Germinal center (tissue), 1 donor: ENCODE results near the gene DAB2IP.
"Not testable (repeated sequence)": the region's sequence is repeated elsewhere in the genome, so short reads cannot be mapped to it uniquely, and the experiment has no call there.

Experiments
- DNase-seq: peaks from one replicate; pipeline ENCODE4 v3.0.0; 2012; ENCODE audit warnings: mixed read lengths, low spot score

DAB2IP gene

DNA sequence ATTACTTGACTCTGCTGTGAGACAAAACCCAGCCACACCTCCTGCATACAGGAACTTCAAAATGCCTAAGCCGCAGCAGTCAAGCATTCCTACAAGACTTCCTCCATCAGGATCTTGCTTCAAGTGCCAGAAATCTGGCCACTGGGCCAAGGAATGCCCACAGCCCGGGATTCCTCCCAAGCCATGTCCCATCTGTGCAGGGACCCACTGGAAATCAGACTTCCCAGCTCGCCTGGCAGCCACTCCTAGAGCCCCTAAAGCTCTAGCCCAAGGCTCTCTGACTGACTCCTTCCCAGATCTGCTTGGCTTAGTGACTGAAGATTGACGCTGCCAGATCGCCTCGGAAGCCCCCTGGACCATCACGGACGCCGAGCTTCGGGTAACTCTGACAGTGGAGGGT, 141.0 kb downstream of the DAB2IP start:
- not testable (repeated sequence) for DNase-seq

- not testable (repeated sequence) for DNase-seq
Observed at GRCh38 chr9:121794334-121794733, 142.9 kb downstream of the DAB2IP start.

DNA sequence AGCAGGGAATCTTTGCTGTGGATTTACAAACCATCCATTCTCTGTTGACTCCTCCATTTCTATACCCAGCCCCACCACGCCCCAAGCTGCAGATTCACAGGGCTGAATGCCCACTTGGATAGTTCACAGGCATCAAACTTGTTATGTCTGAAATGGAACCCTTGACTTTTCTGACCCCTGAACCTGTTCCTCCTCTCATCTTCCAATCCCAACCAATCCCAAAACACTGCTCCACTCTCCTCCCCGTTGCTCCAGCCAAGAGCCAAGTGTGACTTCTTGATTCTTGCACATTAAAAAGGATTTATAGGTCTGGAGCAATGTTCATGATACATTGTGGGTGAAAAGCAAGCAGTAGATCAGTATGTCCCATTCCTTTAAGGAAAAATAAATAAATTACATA, 145.6 kb downstream of the DAB2IP start:
- no peak for DNase-seq

- DNase-seq = no peak
Observed at GRCh38 chr9:121798941-121799340, 147.5 kb downstream of the DAB2IP start.

- DNase-seq = no peak
Observed at GRCh38 chr9:121800376-121800775, 148.9 kb downstream of the DAB2IP start.

DNA sequence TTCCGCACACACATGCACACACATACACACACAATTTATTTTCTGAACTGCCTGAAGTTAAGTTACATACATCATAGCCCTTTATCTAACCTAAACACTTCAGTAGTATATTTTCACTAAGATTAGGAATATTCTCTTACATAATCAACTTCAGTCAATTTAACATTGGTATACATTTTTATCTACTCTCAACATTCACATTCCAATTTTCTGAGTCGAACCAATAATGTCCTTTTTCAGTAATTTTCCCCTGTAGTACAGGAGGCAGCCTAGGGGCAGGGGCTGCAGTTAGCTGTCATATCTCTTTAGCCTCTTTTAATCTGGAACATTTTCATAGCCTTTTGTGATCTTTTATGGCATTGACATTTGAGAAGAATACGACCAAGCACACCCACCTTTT, 150.1 kb downstream of the DAB2IP start:
- DNase-seq = no peak

- DNase-seq = no peak
Observed at GRCh38 chr9:121802753-121803152, 151.3 kb downstream of the DAB2IP start.

GRCh38 chr9:121807069-121807822, 155.8 kb downstream of the DAB2IP start:
- DNase-seq = no peak

DNA sequence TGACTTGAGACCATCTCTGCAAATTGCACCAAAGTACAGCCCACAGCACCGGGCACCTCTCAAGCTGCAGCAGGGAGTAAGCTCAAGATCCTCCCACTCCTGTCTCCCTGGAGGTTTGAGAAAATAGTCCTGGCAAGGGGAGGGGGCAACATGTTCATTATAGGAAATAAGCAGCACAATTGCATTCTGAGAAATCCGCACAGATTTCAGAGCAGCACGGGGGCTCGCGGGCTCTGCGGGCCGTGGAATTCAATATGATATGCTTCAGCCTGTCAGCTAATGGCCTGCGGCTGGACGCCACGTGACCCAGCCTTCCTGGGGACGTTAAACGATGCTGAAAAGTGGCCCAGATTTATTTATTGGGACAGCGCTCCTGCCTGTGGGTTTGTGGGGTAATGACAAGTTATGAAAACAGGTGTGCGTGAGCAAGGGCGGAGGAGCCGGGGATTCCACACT, 156.4 kb downstream of the DAB2IP start:
- no peak for DNase-seq

GRCh38 chr9:121808781-121809180, 157.3 kb downstream of the DAB2IP start:
- DNase-seq = no peak

GRCh38 chr9:121809356-121810050, 158.1 kb downstream of the DAB2IP start:
- DNase-seq = no peak

DNA sequence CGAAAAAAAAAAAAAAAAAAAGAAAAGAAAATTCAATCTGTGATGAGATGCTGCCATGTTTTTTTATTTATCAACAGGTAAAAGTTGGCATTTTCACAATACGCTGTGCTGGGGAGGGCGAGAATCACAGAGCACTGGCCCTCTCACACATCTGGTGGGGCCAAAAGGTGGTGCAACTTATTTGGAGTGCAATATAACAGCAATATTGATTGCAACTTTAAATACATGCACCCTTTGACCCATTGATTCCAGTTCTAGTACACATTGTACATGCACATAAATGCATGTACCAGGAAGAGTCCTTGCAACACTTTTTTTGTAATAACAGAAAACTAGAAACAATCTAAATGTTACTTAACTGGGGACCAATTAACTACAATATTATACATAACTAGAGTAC, 159.1 kb downstream of the DAB2IP start:
- DNase-seq = no peak

- no peak for DNase-seq
Observed at GRCh38 chr9:121811140-121811539, 159.7 kb downstream of the DAB2IP start.

- DNase-seq = no peak
Observed at GRCh38 chr9:121811751-121812150, 160.3 kb downstream of the DAB2IP start.

GRCh38 chr9:121812159-121812735, 160.8 kb downstream of the DAB2IP start:
- DNase-seq = no peak

GRCh38 chr9:121813519-121814210, 162.2 kb downstream of the DAB2IP start:
- no peak for DNase-seq

DNA sequence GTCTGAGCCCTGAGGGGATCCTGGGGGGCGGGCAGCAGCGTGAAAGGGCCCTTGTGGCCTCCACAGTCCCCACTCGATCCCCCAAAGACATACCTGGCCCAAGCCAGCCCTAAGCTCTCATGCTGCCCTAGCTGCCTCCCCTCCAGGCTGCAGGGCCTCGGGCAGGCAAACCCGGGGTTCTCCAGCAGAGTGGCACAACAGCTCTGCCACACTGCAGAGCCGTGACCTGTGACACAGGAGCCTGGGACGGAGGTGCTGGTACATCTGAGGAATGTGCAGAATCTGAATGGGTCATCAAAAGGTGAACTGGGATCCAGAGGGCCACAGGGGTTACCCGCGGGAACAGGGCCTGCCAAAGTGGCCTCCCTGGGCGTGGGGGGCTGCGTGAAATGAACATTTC, 163.2 kb downstream of the DAB2IP start:
- DNase-seq = no peak

- no peak for DNase-seq
Observed at GRCh38 chr9:121815084-121815483, 163.7 kb downstream of the DAB2IP start.

DNA sequence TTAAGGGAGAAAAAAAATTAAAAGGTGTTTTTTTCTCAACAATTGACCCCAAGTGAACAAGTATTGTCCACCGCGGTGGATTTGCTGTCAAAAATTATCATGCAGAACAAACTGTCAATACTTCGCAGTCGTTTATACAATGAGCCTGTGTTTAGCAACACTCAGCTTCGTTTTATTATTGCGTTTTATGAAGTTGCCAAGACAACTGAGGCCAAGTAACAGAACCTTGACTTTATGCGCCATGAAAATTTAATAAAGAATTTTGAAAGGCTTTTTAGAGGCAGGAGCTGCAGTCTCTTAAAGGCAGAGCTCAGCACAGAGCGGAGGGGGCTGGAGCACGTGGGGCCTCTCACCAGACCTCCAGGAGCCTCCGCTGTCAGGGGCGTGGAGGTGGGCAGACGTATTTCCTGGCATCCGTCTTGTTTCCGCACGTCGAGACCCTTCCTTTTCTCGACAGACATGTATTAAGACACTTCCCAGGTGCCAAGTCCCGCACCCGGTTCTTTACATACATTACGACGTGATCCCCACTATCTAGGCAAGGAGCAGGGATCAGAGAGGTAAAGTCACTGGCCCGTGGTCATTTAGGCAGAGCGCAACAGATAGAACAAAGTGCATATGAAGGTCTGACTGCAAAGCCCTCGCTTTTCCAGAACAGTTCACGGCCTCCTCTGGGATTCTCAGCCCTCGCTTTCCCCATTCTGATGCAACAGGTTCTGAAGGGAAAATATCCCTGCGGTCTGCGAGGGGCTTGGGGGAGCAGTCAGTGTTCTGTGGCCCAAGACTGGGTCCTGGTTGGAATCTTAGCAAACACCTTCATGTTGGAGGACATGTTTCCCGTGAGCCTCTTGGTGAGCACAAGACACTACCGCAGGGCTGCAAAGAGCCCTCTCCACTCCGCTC, 164.4 kb downstream of the DAB2IP start:
- no peak for DNase-seq

DNA sequence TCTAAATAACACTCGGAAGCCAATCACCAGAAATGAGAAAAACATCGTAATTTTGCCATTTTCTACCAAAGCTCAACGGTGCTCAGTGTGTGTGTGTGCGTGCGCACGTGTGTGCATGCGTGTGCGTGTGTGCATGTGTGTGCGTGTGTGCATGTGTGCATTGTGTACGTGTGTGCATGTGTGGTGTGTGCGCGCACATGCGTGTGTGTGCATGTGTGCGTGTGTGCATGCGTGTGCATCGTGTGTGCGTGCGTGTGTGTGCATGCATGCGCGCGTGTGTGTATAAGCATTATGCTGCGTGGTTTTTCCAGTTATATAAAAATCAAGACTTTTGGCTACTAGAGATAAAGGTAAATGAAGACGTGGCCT, 165.0 kb downstream of the DAB2IP start:
- no peak for DNase-seq

- no peak for DNase-seq
Observed at GRCh38 chr9:121816845-121817450, 165.5 kb downstream of the DAB2IP start.
